NCI-H748 (cell line): ENCODE measurements around the gene GBP5.
"Not testable (repeated sequence)": the region's sequence is repeated elsewhere in the genome, so short reads cannot be mapped to it uniquely, and the experiment has no call there.

ENCODE experiments used
- DNase-seq: peaks from one replicate; lab custom pipeline; 2025; ENCODE audit not compliant: unreplicated experiment; lab: John Stamatoyannopoulos, UW

The GBP5 gene

DNA sequence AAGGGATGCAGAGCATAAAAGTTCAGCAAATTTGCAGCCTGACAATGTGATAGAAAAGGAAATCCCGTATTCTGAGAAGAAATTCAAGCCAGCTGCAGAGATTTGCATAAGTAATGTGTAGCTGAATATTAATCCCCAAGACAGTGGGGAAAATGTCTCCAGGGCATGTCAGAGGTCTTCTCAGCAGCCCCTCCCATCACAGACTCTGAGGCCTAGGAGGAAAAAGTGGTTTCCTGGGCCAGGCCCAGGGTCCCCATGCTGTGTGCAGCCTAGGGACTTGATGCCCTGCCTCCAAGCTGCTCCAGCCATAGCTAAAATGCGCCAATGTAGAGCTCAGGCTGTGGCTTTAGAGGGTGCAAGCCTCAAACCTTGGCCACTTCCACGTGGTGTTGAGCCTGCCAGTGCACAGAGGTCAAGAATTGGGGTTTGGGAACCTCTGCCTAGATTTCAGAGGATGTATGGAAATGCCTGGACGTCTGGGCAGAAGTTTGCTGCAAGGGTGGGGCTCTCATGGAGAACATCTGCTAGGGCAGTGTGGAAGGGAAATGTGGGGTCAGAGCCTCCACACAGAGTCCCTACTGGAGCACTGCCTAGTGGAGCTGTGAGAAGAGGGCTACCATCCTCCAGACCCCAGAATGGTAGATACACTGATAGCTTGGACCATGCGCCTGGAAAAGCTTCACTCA lies 11.6 kb upstream of the GBP5 start:
- not testable (repeated sequence) for DNase-seq

GRCh38 chr1:89280766-89281165 lies 8.1 kb upstream of the GBP5 start:
- no peak for DNase-seq

DNA sequence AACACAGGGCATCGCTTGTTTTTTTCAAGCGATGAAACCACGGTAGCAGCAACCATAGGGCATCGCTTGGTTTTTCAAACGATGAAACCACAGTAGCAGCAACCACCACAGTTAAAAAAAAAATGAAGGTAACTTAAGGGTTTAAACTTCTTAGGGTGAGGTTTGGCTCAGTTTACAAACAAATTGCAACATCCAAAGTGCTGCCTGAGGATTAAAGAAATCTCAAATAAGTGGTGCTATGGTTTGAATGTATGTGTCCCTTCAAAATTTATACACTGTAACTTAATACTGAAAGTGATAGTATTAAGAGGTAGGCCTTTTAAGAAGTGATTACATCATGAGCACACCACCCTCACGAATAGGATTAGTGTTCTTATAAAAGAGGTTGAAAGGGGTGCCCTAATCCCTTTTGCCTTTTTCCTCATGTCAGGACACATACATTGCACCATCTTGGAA lies 6.4 kb upstream of the GBP5 start:
- no peak for DNase-seq

- no peak for DNase-seq
Measured at GRCh38 chr1:89277725-89278124, 5.1 kb upstream of the GBP5 start.

DNA sequence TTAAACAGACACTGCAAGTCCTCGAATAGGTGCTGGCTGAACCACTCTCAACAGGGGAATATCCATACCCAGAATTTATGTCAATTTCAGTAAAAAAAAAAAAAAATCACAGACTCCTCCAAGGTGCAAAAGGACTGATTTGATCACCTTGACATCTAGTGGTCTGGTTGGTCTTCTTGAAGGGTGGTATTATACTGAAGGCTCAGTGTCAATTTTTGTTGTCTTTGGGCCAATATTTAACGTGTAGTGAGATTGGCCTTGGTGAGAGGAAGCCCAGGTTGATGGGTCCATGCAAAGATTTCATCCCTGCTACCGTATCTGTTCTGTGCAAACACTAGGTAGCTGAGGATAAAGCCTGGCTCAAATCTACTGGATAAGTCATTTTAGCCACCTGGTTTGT lies 4.0 kb upstream of the GBP5 start:
- DNase-seq, result peak; percentile 1

DNA sequence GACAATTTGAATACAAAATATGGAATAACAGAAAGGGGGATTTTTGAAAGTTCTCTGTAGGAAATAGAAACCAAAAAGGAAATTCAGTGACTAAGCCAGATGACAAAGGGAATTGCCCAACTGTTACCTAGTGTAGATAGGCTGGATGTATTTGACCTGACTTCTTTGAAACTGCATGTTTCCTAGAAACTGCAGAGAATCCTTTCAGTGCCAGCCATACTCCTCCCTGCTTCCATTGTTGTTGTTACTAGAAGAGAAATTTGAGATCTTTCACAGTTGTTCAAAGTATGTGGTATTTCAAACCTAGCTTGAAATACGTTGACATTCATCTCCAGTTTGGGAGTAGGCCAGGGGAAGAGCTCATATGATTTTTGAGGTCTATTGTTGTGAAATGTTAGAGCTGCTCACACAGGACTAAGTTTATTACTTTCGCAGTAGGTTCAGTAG lies 1.8 kb upstream of the GBP5 start:
- no peak for DNase-seq

DNA sequence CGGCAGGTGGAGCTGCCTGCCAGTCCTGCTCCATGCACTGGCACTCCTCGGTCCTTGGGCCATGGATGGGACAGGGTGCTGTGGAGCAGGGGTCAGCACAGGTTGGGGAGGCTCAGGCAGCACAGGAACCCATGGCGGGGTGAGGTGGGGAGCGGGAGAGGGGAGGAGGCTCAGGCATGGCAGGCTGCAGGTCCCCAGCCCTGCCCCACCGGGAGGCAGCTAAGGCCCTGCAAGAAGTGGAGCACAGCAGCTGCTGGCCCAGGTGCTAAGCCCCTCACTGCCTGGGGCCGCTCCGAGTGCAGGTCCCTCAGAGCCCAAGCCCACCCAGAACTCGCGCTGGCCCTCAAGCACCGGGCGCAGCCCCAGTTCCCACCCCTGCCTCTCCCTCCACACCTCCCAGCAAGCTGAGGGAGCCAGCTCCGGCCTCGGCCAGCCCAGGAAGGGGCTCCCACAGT lies 691 bp upstream of the GBP5 start:
- DNase-seq, result no peak

- DNase-seq, result no peak
Measured at GRCh38 chr1:89271341-89272015, 1.2 kb downstream of the GBP5 start.

GRCh38 chr1:89270423-89270822 lies 2.2 kb downstream of the GBP5 start:
- DNase-seq, result no peak

GRCh38 chr1:89269277-89269676 lies 3.4 kb downstream of the GBP5 start:
- no peak for DNase-seq

GRCh38 chr1:89262643-89263042 lies 10.0 kb downstream of the GBP5 start:
- DNase-seq, result peak; percentile 36

- DNase-seq, result peak; percentile 85
Measured at GRCh38 chr1:89261926-89262515, 10.6 kb downstream of the GBP5 start.

DNA sequence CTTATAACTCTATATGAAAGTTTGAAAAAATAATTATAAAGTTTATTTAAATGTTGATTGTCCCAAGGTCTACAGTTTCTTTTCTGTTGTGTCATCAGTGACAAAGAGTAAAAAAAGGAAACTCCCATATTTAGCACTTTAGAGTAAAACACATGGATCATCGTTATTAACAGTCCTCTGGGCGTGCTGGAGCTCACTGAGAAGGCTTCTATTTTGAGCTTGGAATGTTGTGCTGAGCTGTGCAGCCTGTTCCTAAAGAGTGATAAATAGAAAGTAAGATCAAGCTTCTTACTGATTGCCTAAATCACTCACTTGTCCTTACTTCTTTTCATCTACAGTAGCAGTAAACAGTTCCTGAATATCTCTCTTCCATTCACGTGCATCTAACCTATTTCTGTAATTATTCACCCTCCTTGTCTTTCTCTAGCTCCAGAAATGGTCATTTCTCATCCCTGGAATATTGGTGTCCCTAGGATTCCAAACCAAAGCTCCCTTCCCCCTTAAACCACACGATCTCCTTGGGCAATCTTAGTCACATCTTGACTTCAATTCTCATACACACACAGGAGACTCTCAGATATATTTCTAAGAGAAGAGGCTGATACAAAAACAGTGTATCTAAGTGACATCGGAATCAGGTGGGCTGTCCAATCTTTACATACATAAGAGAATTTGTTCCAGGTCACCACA lies 11.9 kb downstream of the GBP5 start:
- no peak for DNase-seq

DNA sequence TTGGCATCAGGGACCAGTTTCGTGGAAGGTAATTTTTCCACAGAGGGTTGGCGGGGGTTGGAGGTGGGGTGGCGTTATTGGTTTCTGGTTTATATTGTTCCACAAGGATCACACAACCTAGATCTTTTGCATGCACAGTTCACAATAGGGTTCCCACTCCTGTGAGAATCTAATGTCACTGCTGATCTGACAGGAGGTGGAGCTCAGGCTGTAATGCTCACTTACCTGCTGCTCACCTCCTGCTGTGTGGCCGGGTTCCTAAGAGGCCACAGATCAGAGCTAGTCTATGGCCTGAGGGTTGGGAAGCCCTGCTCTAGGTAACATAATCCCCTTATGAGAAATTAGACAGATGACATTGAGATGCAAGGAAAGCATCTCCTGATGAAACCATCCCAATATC lies 12.6 kb downstream of the GBP5 start:
- DNase-seq, result peak; percentile 20

DNA sequence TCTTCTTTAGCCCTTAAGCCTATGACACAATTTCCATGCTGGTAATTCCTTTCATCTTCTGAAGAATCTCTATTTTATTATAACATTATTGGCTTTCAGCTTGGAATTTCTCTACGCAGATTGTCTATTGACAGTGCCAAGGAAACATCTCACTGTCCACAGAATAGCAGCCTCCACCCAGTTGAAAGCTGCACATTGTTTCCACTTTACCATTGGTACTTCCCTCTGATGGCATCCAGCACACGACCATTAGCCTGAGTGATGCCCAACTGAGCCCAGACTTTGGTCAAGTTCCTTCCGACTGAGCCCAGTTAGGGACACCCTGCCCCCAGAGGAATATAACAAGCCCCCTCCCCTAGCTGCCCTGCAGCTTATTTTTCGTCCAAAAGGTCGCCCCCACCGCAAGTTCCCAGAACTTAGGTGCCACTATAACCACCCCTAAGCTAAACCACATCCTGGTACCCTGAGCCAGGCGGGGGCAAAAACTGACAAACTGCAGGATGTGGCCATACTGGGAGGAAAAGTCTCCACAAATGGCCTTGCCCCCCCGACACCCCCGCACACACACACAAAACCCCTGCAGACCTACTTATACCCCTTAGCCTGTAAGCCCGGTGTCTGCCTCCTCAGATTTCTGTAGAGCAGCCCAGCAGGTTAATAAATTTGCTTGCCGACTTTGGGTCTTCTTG lies 13.2 kb downstream of the GBP5 start:
- no peak for DNase-seq

- no peak for DNase-seq
Measured at GRCh38 chr1:89257041-89257440, 15.6 kb downstream of the GBP5 start.

DNA sequence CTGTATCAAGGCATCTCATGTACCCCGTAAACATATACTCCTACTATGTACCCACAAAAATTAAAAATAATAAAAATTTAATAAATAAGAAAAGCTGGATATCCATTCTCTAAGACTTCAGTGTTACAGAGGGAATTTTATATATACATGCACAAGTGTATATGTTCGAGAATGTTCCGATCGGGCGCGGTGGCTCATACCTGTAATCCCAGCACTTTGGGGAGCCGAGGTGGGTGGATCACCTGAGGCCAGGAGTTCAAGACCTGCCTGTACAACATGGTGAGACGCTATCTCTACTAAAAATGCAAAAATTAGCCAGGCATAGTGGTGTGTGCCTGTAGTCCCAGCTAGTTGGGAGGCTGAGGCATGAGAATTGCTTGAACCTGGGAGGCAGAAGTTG lies 17.1 kb downstream of the GBP5 start:
- not testable (repeated sequence) for DNase-seq

DNA sequence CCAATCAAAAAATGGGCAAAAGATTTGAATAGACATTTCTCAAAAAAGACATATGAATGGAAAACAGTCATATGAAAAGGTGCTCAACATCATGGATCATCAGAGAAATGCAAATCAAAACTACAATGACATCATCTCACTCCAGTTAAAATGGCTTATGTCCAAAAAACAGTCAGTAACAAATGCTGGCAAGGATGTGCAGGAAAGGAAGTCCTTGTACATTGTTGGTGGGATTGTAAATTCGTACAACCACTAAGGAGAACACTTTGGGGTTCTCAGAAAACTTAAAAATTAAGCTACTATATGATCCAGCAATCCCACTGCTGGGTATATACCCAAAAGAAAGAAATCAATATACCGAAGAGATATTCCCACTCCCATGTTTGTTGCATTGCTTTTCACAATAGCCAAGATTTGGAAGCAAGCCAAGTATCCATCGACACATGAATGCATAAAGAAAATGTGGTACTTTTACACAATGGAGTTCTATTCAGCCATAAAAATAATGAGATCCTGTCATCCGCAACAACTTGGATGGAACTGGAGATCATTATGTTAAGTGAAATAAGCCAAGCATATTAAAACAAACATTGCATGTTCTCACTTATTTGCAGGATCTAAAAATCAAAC lies 17.9 kb downstream of the GBP5 start:
- DNase-seq, result peak; percentile 90

GRCh38 chr1:89243046-89243445 lies 29.6 kb downstream of the GBP5 start:
- no peak for DNase-seq
